Neural progenitor cell (in vitro differentiated cells): ENCODE results near the gene LGALS8. TPM values are rescaled to one million over a fixed set of nuclear protein-coding genes. Genes with fewer than 3 reads are reported as not detected.

Experiments used
- DNase-seq: peaks from one replicate; pipeline ENCODE4 v3.0.0-alpha.2; 2016; ENCODE audit warnings: low spot score
- H2AFZ ChIP-seq: fragments of 200-600 bp; sonication (generic); replicated peaks from 2 replicates; pipeline ENCODE4 v1.6.1; 2016; ENCODE audit warnings: antibody characterized with exemption
- H3F3A ChIP-seq: fragments of 200-600 bp; sonication (generic); 2 replicates; pipeline ENCODE4 v1.6.1; 2016; ENCODE audit warnings: antibody characterized with exemption, low read depth
- H3K27ac ChIP-seq: fragments of 200-600 bp; sonication (generic); 2 replicates; pipeline ENCODE4 v1.5.1; 2016; ENCODE audit warnings: mild to moderate bottlenecking
- H3K27me3 ChIP-seq: fragments of 200-600 bp; sonication (generic); 2 replicates; pipeline ENCODE4 v1.6.1; 2016; ENCODE audit warnings: mild to moderate bottlenecking, moderate library complexity
- H3K36me3 ChIP-seq: fragments of 200-600 bp; sonication (generic); 2 replicates; pipeline ENCODE4 v1.5.1; 2016
- H3K4me1 ChIP-seq: fragments of 200-600 bp; sonication (generic); 2 replicates; pipeline ENCODE4 v1.6.1; 2016; ENCODE audit warnings: mixed run types
- H3K4me2 ChIP-seq: fragments of 200-600 bp; sonication (generic); 2 replicates; pipeline ENCODE4 v1.6.1; 2016
- H3K4me3 ChIP-seq: fragments of 200-600 bp; sonication (generic); 2 replicates; pipeline ENCODE4 v1.5.1; 2016
- H3K79me2 ChIP-seq: fragments of 200-600 bp; sonication (generic); 2 replicates; pipeline ENCODE4 v1.6.1; 2016; ENCODE audit warnings: low read depth
- H3K9ac ChIP-seq: fragments of 200-600 bp; sonication (generic); 2 replicates; pipeline ENCODE4 v1.6.1; 2016
- H3K9me3 ChIP-seq: fragments of 200-600 bp; sonication (generic); 2 replicates; pipeline ENCODE4 v1.5.1; 2016; ENCODE audit warnings: low read depth
- H4K20me1 ChIP-seq: fragments of 200-600 bp; sonication (generic); 2 replicates; pipeline ENCODE4 v1.6.1; 2016; ENCODE audit warnings: low read depth
- H3K27ac Mint-ChIP-seq: 3 replicates; pipeline ENCODE4 v1.8.0; 2021; ENCODE audit warnings: mixed read lengths
- H3K27me3 Mint-ChIP-seq: 2 replicates; pipeline ENCODE4 v1.8.0; 2022; ENCODE audit warnings: low read depth, mild to moderate bottlenecking, inconsistent platforms, moderate library complexity, mixed read lengths; ENCODE audit not compliant: insufficient read depth
- H3K36me3 Mint-ChIP-seq: 3 replicates; pipeline ENCODE4 v1.8.0; 2021; ENCODE audit warnings: mixed read lengths
- H3K4me1 Mint-ChIP-seq: 3 replicates; pipeline ENCODE4 v1.8.0; 2021; ENCODE audit warnings: mixed read lengths
- H3K4me3 Mint-ChIP-seq: 3 replicates; pipeline ENCODE4 v1.8.0; 2021; ENCODE audit warnings: mild to moderate bottlenecking, moderate library complexity, mixed read lengths
- H3K9me3 Mint-ChIP-seq: 3 replicates; pipeline ENCODE4 v1.8.0; 2020; ENCODE audit warnings: mixed read lengths
- CTCF ChIP-seq: fragments of 200-600 bp; sonication (generic); IDR thresholded peaks from 2 replicates; pipeline ENCODE4 v1.5.1; 2017; ENCODE audit warnings: antibody characterized with exemption, mild to moderate bottlenecking
- EZH2 ChIP-seq: fragments of 200-600 bp; sonication (generic); IDR thresholded peaks from 2 replicates; pipeline ENCODE4 v1.6.1; 2017; ENCODE audit warnings: antibody characterized with exemption, mild to moderate bottlenecking, moderate library complexity
- EZH2phosphoT487 ChIP-seq: fragments of 200-600 bp; sonication (generic); IDR thresholded peaks from 2 replicates; pipeline ENCODE4 v1.6.1; 2017; ENCODE audit warnings: antibody characterized with exemption
- total RNA-seq: library from RNA; depleted of rRNA; stranded (reverse); fragments of >200 nt; gene quantifications from 2 replicates; pipeline ENCODE4 v1.2.3, GENCODE V29; 2015; ENCODE audit warnings: low replicate concordance

Gene LGALS8
- total RNA-seq, 1 donor from 2014 or later: 28.1 TPM

DNA sequence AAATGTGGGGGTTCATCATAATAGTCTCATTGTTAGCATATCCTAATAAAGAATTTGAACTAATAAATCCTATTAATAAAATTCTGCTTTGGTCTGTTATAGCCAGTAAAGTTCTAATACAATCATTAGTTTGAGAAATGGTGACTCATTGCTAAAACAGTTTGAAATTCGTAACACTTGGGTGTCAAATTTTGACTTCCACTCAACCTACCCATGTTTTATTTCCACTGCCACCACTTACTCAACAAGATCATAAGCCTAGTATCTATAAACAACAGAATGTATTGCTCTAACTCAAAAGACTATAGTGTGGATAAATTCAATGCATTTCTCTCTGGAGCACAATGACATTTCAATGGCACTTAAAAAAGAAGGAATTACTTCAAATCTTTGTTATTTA lies 29.1 kb downstream of the LGALS8 start:
- Mint-ChIP-seq H3K9me3 (no peaks in the 10 kb centered on the region), H3K36me3 (peaks cover 33% of the 10 kb centered on the region), H3K4me3 (no peak overlapping the region), H3K4me1 (no peaks in the 10 kb centered on the region), H3K27me3 (no peaks in the 10 kb centered on the region), H3K27ac (no peak overlapping the region)
- Histone ChIP-seq H3K4me2 (no peak overlapping the region), H3K4me3 (no peak overlapping the region), H3K9me3 (no peaks in the 10 kb centered on the region), H3K36me3 (peaks cover 34% of the 10 kb centered on the region), H3K4me1 (no peaks in the 10 kb centered on the region), H3K27me3 (no peaks in the 10 kb centered on the region), H3K79me2 (no peaks in the 10 kb centered on the region), H4K20me1 (no peaks in the 10 kb centered on the region), H2AFZ (no peak overlapping the region), H3K9ac (no peak overlapping the region), H3F3A (no peaks in the 10 kb centered on the region), H3K27ac (no peak overlapping the region)
- TF ChIP-seq EZH2phosphoT487 (no peak), CTCF (no peak), EZH2 (no peak)
- no peak for DNase-seq

- no peak overlapping the region for H3K27ac ChIP-seq
- no peaks in the 10 kb centered on the region for H3K79me2 ChIP-seq
- H3K4me1 Mint-ChIP-seq: no peaks in the 10 kb centered on the region
- H2AFZ ChIP-seq: no peak overlapping the region
- TF ChIP-seq EZH2phosphoT487 (no peak), EZH2 (no peak), CTCF (no peak)
- no peaks in the 10 kb centered on the region for H3K27me3 ChIP-seq
- H4K20me1 ChIP-seq: no peaks in the 10 kb centered on the region
- H3K9me3 ChIP-seq: no peaks in the 10 kb centered on the region
- H3K9me3 Mint-ChIP-seq: no peaks in the 10 kb centered on the region
- H3K36me3 Mint-ChIP-seq: peaks cover 33% of the 10 kb centered on the region
- no peak overlapping the region for H3K9ac ChIP-seq
- no peaks in the 10 kb centered on the region for H3F3A ChIP-seq
- H3K27ac Mint-ChIP-seq: no peak overlapping the region
- no peaks in the 10 kb centered on the region for H3K27me3 Mint-ChIP-seq
- H3K4me1 ChIP-seq: no peaks in the 10 kb centered on the region
- H3K4me3 Mint-ChIP-seq: no peak overlapping the region
- peaks cover 34% of the 10 kb centered on the region for H3K36me3 ChIP-seq
- DNase-seq: no peak
- no peak overlapping the region for H3K4me2 ChIP-seq
- no peak overlapping the region for H3K4me3 ChIP-seq
Observed at GRCh38 chr1:236553370-236553769, 29.6 kb downstream of the LGALS8 start.

GRCh38 chr1:236556606-236557005 lies 32.8 kb downstream of the LGALS8 start:
- Histone ChIP-seq H4K20me1 (no peaks in the 10 kb centered on the region), H3K79me2 (no peaks in the 10 kb centered on the region), H3K27me3 (no peaks in the 10 kb centered on the region), H2AFZ (no peak overlapping the region), H3K36me3 (peaks cover 21% of the 10 kb centered on the region), H3F3A (no peaks in the 10 kb centered on the region), H3K4me1 (no peaks in the 10 kb centered on the region), H3K4me3 (no peak overlapping the region), H3K9me3 (no peaks in the 10 kb centered on the region), H3K4me2 (no peak overlapping the region), H3K27ac (no peak overlapping the region), H3K9ac (no peak overlapping the region)
- no peaks in the 10 kb centered on the region for H3K9me3 Mint-ChIP-seq
- peaks cover 24% of the 10 kb centered on the region for H3K36me3 Mint-ChIP-seq
- H3K4me3 Mint-ChIP-seq: no peak overlapping the region
- H3K27ac Mint-ChIP-seq: no peak overlapping the region
- no peak for DNase-seq
- no peaks in the 10 kb centered on the region for H3K4me1 Mint-ChIP-seq
- H3K27me3 Mint-ChIP-seq: no peaks in the 10 kb centered on the region
- TF ChIP-seq CTCF (no peak), EZH2 (no peak), EZH2phosphoT487 (no peak)

- H3K36me3 Mint-ChIP-seq: peaks cover 24% of the 10 kb centered on the region
- no peak for DNase-seq
- no peaks in the 10 kb centered on the region for H3K4me1 Mint-ChIP-seq
- Histone ChIP-seq H3K4me2 (no peak overlapping the region), H3K9me3 (no peaks in the 10 kb centered on the region), H3K36me3 (peaks cover 14% of the 10 kb centered on the region), H3K79me2 (no peaks in the 10 kb centered on the region), H3K4me1 (no peaks in the 10 kb centered on the region), H2AFZ (no peak overlapping the region), H3K27me3 (no peaks in the 10 kb centered on the region), H3K27ac (no peak overlapping the region), H3K4me3 (no peak overlapping the region), H3F3A (no peaks in the 10 kb centered on the region), H4K20me1 (no peaks in the 10 kb centered on the region), H3K9ac (no peak overlapping the region)
- H3K27me3 Mint-ChIP-seq: no peaks in the 10 kb centered on the region
- H3K4me3 Mint-ChIP-seq: no peak overlapping the region
- TF ChIP-seq EZH2phosphoT487 (no peak), EZH2 (no peak), CTCF (no peak)
- H3K9me3 Mint-ChIP-seq: no peaks in the 10 kb centered on the region
- no peak overlapping the region for H3K27ac Mint-ChIP-seq
Observed at GRCh38 chr1:236558081-236558480, 34.3 kb downstream of the LGALS8 start.
